HL-60 (cell line): ENCODE data around the gene SLAIN2.

Experiments
- GABPA ChIP-seq: IDR thresholded peaks from 2 replicates; pipeline ENCODE4 v1.6.1; 2012; ENCODE audit warnings: low read depth
- POLR2AphosphoS5 ChIP-seq: IDR thresholded peaks from 2 replicates; pipeline ENCODE4 v1.6.1; 2012; ENCODE audit warnings: low read depth
- SPI1 ChIP-seq: IDR thresholded peaks from 2 replicates; pipeline ENCODE4 v1.6.1; 2012; ENCODE audit warnings: low read depth, mild to moderate bottlenecking, borderline replicate concordance
- TF ChIP-seq, protein P1 (sequence below): IDR thresholded peaks from one replicate; pipeline ENCODE4 v1.5.1; 2011; ENCODE audit warnings: low read length, control low read depth, inconsistent platforms; ENCODE audit not compliant: insufficient read depth
- TF ChIP-seq, protein P2 (sequence below): IDR thresholded peaks from 2 replicates; pipeline ENCODE4 v1.6.1; 2012; ENCODE audit warnings: low read depth; ENCODE audit not compliant: insufficient replicate concordance

GRCh38 chr4:48475770-48476169, 134.4 kb downstream of the SLAIN2 start:
- TF ChIP-seq, protein P1, sequence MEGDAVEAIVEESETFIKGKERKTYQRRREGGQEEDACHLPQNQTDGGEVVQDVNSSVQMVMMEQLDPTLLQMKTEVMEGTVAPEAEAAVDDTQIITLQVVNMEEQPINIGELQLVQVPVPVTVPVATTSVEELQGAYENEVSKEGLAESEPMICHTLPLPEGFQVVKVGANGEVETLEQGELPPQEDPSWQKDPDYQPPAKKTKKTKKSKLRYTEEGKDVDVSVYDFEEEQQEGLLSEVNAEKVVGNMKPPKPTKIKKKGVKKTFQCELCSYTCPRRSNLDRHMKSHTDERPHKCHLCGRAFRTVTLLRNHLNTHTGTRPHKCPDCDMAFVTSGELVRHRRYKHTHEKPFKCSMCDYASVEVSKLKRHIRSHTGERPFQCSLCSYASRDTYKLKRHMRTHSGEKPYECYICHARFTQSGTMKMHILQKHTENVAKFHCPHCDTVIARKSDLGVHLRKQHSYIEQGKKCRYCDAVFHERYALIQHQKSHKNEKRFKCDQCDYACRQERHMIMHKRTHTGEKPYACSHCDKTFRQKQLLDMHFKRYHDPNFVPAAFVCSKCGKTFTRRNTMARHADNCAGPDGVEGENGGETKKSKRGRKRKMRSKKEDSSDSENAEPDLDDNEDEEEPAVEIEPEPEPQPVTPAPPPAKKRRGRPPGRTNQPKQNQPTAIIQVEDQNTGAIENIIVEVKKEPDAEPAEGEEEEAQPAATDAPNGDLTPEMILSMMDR: no peak
- TF ChIP-seq, protein P2, sequence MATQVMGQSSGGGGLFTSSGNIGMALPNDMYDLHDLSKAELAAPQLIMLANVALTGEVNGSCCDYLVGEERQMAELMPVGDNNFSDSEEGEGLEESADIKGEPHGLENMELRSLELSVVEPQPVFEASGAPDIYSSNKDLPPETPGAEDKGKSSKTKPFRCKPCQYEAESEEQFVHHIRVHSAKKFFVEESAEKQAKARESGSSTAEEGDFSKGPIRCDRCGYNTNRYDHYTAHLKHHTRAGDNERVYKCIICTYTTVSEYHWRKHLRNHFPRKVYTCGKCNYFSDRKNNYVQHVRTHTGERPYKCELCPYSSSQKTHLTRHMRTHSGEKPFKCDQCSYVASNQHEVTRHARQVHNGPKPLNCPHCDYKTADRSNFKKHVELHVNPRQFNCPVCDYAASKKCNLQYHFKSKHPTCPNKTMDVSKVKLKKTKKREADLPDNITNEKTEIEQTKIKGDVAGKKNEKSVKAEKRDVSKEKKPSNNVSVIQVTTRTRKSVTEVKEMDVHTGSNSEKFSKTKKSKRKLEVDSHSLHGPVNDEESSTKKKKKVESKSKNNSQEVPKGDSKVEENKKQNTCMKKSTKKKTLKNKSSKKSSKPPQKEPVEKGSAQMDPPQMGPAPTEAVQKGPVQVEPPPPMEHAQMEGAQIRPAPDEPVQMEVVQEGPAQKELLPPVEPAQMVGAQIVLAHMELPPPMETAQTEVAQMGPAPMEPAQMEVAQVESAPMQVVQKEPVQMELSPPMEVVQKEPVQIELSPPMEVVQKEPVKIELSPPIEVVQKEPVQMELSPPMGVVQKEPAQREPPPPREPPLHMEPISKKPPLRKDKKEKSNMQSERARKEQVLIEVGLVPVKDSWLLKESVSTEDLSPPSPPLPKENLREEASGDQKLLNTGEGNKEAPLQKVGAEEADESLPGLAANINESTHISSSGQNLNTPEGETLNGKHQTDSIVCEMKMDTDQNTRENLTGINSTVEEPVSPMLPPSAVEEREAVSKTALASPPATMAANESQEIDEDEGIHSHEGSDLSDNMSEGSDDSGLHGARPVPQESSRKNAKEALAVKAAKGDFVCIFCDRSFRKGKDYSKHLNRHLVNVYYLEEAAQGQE: no peak
- no peak for TF ChIP-seq POLR2AphosphoS5
- no peak for TF ChIP-seq GABPA
- no peak for TF ChIP-seq SPI1
